Mesothelial cell of epicardium (in vitro differentiated cells): ENCODE data around the gene LZIC. TPM values are rescaled to one million over a fixed set of nuclear protein-coding genes. Genes with fewer than 3 reads are reported as not detected.

Experiments used
- DNase-seq, 2 experiments: peaks; one replicate each; pipeline ENCODE4 v3.0.0; 2021; ENCODE audit warnings: low spot score in 2 of 2; ENCODE audit not compliant: unreplicated experiment in 2 of 2
- H3K27ac Mint-ChIP-seq: 2 replicates; pipeline ENCODE4 v1.8.0; 2021; ENCODE audit warnings: mixed read lengths
- H3K27me3 Mint-ChIP-seq: 2 replicates; pipeline ENCODE4 v1.8.0; 2021; ENCODE audit warnings: low read depth, mixed read lengths
- H3K36me3 Mint-ChIP-seq: 2 replicates; pipeline ENCODE4 v1.8.0; 2021; ENCODE audit warnings: mixed read lengths
- H3K4me1 Mint-ChIP-seq: 2 replicates; pipeline ENCODE4 v1.8.0; 2021; ENCODE audit warnings: mixed read lengths
- H3K4me3 Mint-ChIP-seq: 2 replicates; pipeline ENCODE4 v1.8.0; 2021; ENCODE audit warnings: mild to moderate bottlenecking, moderate library complexity, mixed read lengths
- H3K9me3 Mint-ChIP-seq: 2 replicates; pipeline ENCODE4 v1.8.0; 2021; ENCODE audit warnings: mixed read lengths
- total RNA-seq: library from RNA; stranded (reverse); gene quantifications from 3 replicates; pipeline ENCODE4 v1.2.1, GENCODE V29; 2021
- TF ChIP-seq, protein P1 (sequence below): fragments of 200-600 bp; sonication (generic); IDR thresholded peaks from one replicate; pipeline ENCODE4 v1.5.0; 2021; ENCODE audit warnings: antibody characterized with exemption; ENCODE audit not compliant: unreplicated experiment

LZIC gene
- total RNA-seq, 1 donor from 2014 or later = 35.1 TPM

DNA sequence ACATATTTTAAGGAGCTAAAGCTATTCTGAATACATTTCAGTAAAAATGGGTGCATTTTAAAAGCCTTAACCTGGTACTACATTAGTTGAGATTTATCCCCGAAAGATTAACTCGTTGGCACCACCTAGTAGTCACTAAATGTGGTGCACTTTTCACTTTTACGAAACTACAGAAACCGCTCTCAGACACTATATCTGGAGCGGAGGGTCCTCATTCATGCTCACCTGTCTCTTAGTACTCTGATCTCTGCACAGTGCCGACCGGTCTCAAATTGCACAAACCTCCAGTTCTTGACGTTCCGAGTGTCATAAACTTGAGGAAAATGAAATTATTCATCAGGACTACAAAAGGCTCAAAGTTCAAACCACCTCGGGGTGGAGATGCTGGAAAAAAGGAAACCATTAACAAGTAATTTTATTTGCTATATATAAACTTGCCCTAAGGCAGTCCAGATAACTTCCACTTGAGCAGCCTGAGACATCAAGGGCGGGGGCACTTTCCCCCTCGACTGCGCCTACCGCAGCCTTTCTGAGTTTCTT, 722 bp downstream of the LZIC start:
- H3K27ac Mint-ChIP-seq = peak overlapping the region; percentile 98
- peaks cover 10% of the 10 kb centered on the region for H3K4me1 Mint-ChIP-seq
- TF ChIP-seq, protein P1, sequence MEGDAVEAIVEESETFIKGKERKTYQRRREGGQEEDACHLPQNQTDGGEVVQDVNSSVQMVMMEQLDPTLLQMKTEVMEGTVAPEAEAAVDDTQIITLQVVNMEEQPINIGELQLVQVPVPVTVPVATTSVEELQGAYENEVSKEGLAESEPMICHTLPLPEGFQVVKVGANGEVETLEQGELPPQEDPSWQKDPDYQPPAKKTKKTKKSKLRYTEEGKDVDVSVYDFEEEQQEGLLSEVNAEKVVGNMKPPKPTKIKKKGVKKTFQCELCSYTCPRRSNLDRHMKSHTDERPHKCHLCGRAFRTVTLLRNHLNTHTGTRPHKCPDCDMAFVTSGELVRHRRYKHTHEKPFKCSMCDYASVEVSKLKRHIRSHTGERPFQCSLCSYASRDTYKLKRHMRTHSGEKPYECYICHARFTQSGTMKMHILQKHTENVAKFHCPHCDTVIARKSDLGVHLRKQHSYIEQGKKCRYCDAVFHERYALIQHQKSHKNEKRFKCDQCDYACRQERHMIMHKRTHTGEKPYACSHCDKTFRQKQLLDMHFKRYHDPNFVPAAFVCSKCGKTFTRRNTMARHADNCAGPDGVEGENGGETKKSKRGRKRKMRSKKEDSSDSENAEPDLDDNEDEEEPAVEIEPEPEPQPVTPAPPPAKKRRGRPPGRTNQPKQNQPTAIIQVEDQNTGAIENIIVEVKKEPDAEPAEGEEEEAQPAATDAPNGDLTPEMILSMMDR = peak; percentile 57
- H3K36me3 Mint-ChIP-seq = peaks cover 11% of the 10 kb centered on the region
- peak overlapping the region; percentile 92 for H3K4me3 Mint-ChIP-seq
- no peak for DNase-seq
- H3K27me3 Mint-ChIP-seq = no peaks in the 10 kb centered on the region
- H3K9me3 Mint-ChIP-seq = no peaks in the 10 kb centered on the region

DNA sequence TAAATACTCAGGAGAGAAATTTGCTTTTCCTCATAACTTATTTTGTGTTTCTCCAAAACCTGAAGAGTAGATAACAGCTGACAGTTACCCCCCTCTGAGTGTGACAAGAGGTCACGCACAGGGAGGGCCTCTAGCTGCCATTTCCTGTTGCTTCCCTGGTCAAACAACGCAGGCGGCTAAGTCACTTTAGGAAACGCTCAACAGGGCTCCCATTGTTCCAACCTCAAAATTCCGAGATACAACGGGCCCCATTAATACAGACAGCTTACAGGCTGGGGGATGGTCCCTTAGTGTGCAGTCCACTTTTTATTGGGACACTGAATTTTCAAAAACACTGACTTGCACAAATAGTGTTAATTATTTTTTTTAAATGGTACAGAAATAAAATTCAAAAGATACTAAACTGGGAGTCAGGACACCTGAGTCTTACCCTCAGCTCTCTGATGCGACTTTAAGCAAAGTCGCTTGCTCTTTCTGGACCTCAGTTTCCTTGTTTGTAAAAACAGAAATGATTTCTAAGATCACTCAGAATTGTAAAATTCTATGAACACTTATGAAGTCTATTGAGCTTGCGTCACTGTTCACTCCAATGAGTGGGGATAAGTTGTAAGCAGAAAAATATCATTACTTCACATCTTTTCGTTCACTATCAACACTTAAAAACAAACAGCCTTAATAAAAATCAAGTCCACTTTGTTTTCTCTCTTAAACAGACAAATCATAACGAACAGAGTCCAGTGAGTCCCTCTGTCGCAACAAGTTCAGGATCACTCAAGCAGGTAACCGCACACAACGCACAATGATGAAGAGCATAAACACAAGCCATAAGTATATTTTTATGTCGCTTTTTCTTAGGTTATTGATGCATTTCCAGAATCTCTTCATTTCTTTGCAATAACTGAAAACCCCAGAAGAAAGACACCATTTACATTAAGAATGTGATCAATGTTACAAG, 13.5 kb downstream of the LZIC start:
- H3K9me3 Mint-ChIP-seq = no peaks in the 10 kb centered on the region
- H3K4me3 Mint-ChIP-seq = no peak overlapping the region
- no peak overlapping the region for H3K27ac Mint-ChIP-seq
- peaks cover 5% of the 10 kb centered on the region for H3K4me1 Mint-ChIP-seq
- peaks cover 16% of the 10 kb centered on the region for H3K36me3 Mint-ChIP-seq
- TF ChIP-seq, protein P1 = no peak
- DNase-seq = no peak
- no peaks in the 10 kb centered on the region for H3K27me3 Mint-ChIP-seq

DNA sequence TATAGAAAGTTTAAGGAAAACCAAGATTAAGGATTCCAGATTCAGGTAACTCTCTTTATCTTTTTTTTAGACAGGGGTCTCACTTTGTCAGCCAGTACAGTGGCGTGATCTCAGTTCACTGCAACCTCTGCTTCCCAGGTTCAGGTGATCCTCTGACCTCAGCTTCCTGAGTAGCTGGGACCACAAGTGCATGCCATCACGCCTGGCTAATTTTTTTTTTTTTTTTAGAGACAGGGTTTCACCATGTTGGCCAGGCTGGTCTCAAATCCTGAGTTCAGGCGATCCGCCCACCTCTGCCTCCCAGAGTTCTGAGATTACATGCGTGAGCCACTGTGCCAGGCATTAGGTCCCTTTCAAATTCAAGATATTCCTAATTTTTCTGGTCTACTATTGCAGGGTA, 15.9 kb downstream of the LZIC start:
- Mint-ChIP-seq H3K36me3 (peaks cover 8% of the 10 kb centered on the region), H3K9me3 (no peaks in the 10 kb centered on the region), H3K4me1 (peaks cover 5% of the 10 kb centered on the region), H3K4me3 (no peak overlapping the region), H3K27me3 (no peaks in the 10 kb centered on the region), H3K27ac (no peak overlapping the region)
- TF ChIP-seq, protein P1 = no peak
- no peak for DNase-seq

DNA sequence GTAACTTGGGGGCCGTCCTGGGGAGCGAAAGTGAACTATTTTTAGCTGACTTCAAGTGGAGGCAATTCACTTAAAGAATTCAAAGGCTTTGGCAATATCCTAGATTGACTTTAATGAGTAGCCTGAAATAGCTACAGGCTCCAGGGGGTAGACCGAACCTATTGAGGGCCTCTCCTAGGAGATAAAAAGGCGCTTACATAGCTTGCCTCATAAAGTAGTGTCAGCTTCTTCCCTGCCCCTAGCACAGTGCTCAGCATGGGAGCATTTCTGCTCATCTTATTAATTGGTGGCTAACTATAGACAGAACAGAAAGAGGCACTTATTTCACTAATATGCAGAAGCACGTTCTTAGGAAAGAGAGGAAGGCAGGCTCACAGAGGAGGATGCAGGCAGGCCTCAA, 20.8 kb downstream of the LZIC start:
- TF ChIP-seq, protein P1 = no peak
- Mint-ChIP-seq H3K9me3 (no peaks in the 10 kb centered on the region), H3K27ac (no peak overlapping the region), H3K36me3 (peaks cover 2% of the 10 kb centered on the region), H3K4me1 (peaks cover 4% of the 10 kb centered on the region), H3K4me3 (no peak overlapping the region), H3K27me3 (no peaks in the 10 kb centered on the region)
- no peak for DNase-seq

DNA sequence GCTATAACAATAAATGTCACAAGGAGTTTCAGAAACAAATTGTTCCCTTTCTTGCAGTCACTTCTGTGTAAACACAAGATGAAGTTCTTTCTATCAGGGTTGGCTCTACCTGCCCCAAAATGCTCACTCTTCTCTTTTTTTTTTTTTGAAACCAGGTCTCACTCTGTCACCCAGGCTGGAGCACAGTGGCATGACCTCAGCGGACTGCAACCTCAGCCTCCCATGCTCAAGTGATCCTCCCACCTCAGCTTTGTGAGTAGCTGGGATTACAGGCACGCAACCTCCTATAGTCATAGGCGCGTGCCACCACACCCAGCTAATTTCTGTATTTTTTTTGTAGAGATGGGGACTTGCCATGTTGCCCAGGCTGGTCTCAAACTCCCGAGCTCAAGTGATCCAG, 22.6 kb downstream of the LZIC start:
- no peak overlapping the region for H3K27ac Mint-ChIP-seq
- peaks cover 2% of the 10 kb centered on the region for H3K36me3 Mint-ChIP-seq
- DNase-seq = no peak
- TF ChIP-seq, protein P1 = no peak
- no peak overlapping the region for H3K4me3 Mint-ChIP-seq
- no peaks in the 10 kb centered on the region for H3K9me3 Mint-ChIP-seq
- no peaks in the 10 kb centered on the region for H3K4me1 Mint-ChIP-seq
- H3K27me3 Mint-ChIP-seq = no peaks in the 10 kb centered on the region
